GM21786 (cell line): Measurements from ENCODE around the gene MTAP.

Experiments used
- ATAC-seq: cut with Tn5 transposase; IDR thresholded peaks from one replicate; pipeline ENCODE4 v1.9.1; 2021; ENCODE audit not compliant: unreplicated experiment

The MTAP gene

GRCh38 chr9:21848615-21849014, 46.2 kb downstream of the MTAP start:
- no peak for ATAC-seq

DNA sequence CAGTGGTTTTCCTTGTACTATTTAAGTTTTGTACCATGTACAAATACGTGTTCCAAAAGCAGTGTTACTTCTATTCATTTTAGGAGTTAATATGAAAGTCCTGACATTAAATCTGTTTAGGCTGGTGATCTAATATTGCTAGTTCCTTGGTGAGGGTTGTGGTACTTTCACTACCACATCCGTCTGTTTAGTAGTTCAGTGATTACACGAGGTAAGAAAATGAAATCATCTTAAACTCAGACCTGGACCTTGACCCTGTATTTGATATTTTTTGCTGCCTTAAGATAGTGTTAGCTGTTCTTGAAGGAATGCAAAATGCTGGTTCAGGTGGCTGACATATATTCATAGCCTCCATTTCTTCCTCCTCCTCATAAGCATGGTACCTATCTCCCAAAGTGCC, 50.3 kb downstream of the MTAP start:
- ATAC-seq = peak; percentile 98

DNA sequence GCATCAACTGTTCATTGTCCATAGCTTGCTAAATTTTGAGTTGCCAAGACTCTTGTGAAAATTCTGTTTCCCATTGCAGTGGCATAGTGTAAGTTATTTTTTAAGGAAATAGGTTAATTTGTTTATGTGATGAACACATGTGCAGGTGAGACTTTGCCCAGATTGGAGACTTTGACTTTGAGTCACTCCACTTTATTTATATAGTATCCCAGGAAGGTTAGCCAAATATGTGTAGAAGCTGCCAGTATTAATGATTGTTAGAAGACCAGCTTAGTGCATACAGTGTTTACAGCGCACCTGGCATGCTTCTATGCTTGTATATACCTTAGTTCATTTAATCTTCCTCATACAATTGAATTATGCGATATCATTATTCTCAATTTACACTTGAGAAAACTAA, 51.0 kb downstream of the MTAP start:
- no peak for ATAC-seq

DNA sequence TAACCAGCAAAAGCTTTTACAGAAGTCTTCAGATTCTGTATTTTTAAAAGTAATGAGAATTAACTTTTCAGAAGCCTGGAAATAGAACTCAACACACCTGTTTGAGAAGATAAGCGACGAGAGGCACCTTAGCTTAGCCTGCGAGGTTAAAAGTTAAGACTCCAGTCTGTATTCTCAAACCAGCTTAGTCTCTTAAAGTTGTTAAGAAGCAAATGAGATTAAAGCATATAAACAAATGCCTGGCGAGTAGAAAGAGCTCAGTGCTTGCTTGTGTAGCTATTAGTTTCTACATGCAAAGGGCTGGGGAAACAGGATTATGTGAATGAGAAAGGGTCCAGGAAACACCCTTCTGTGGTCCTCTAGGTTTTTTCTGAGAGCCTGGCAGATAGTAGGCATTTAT, 51.7 kb downstream of the MTAP start:
- ATAC-seq = no peak

DNA sequence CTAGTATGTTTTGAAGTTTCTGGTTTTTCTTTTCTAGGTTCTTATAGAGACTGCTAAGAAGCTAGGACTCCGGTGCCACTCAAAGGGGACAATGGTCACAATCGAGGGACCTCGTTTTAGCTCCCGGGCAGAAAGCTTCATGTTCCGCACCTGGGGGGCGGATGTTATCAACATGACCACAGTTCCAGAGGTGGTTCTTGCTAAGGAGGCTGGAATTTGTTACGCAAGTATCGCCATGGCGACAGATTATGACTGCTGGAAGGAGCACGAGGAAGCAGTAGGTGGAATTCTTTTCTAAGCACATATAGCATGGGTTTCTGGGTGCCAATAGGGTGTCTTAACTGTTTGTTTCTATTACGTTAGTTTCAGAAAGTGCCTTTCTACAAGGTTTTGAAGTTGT, 52.2 kb downstream of the MTAP start:
- no peak for ATAC-seq

GRCh38 chr9:21856301-21857094, 54.1 kb downstream of the MTAP start:
- ATAC-seq = no peak

- no peak for ATAC-seq
These were observed 60.4 kb downstream of the MTAP start for GRCh38 chr9:21862871-21863270.

- no peak for ATAC-seq
These were observed 62.1 kb downstream of the MTAP start for GRCh38 chr9:21864505-21864904.

GRCh38 chr9:21866302-21866701, 63.9 kb downstream of the MTAP start:
- no peak for ATAC-seq

DNA sequence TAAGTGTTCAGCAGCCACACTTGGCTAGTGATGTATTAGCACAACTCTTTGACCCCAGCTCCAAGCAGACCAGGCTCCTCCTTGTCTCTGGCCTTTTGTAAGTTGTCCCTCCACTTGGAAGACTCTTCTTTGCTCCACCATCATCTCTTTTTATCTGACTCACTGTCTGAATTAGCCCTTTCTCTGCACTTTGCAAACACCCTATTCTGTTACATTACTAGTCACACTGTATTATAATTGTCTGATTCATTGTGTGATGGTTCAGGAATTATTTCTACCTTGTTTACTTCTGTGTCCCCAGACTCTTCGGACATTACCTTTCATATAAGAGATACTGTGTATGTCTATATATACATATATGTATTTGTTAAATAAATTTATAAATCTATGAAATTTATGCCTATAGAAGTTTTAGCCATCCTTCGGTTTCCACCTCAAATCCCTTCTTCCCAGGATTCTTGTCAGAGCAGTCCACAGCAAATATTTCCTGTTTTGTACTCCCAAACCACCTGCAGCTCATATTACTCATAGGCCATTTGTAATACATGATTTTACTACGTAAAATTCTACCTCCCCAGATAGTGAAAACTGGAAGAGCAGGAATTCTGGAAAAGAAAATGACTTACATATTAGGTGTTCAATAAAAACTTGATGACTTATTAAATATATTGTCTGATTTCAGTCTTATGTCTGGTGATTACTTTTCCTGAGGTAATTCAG, 69.0 kb downstream of the MTAP start:
- no peak for ATAC-seq

GRCh38 chr9:21872696-21873095, 70.3 kb downstream of the MTAP start:
- no peak for ATAC-seq

GRCh38 chr9:21873540-21874221, 71.2 kb downstream of the MTAP start:
- no peak for ATAC-seq

- no peak for ATAC-seq
These were observed 73.5 kb downstream of the MTAP start for GRCh38 chr9:21875893-21876292.

GRCh38 chr9:21883642-21884041, 81.2 kb downstream of the MTAP start:
- no peak for ATAC-seq

DNA sequence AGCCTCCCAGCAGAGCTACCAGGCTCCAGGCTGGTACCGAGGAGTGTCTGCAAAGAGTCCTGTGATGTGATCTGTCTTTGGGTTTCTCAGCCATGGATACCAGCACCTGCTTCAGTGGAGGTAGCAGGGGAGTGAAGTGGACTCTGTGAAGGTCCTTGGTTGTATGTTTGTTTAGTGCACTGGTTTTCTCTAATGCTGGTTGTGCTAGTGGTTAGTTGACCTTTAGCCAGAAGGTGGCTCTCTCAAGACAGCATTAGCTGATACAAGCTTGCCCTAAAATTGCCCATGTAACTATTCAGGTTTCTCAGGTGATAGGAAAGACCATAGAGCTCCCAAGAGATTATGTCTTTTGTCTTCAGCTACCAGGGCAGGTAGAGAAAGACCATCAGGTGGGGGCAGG, 87.2 kb downstream of the MTAP start:
- no peak for ATAC-seq

- no peak for ATAC-seq
These were observed 88.3 kb downstream of the MTAP start for GRCh38 chr9:21890696-21891095.

GRCh38 chr9:21901546-21901945, 99.1 kb downstream of the MTAP start:
- ATAC-seq = no peak

DNA sequence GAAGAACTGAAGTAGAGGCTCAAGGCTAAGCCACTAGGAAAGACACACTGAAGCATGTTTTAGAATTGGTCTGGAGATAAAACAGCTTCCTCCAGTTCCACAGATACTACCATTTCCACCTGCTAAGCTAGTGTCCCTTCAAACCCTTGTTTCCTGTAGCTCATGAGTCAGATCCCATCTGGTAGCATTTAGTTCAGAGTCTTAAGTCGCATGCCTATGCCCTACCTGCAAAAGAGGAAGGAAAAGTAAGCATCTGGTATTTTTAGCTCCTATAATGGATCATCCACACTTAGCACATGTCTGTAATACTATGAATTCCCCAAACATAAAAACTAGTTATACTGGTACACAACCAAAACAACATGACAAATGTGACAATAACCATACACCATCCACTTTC, 99.7 kb downstream of the MTAP start:
- ATAC-seq = no peak

DNA sequence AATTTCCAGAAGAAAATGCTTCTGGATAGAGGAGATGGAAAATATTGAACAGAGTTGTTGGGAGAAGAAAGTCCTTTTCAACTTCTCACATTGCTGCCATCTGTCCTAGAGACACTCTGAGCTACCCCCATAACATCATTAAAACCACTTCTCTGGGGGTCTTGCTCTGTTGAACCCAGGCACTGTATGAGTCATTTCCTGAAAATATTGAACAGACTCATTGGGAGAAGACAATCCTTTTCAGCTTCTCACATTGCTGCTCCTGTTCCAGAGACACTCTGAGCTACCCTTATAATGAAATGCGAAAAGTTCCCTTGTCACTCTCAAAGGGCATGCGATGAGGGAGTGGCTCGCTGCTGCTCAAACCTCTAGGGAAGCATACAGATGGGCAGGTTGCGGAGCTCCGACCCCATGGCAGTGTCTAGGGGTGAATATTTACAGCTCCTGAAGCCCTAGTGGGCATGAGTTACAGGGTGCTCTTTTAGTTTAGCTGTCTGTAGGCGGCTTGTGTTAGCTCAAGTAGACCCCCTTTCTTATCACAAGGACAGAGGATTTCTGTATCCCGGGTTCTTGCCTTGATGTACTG, 101.0 kb downstream of the MTAP start:
- no peak for ATAC-seq

DNA sequence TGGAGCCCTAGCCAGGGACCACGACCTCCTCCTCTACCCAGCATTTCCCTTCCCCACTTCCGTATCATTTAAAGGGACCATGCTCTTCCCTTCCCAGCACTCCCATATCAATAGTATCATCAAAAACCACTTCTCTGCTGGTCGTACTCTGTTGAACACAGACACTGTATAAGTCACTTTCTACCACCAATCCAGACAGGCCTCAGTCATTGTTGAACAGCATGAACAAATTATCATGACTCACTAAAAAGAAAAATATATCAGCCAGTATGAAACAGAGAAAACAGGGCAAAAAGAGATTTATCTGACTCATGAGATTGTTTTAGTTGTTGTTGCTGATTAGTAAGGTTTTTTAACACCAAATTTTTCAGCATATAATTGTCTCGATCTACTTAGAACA, 101.9 kb downstream of the MTAP start:
- ATAC-seq = no peak

- ATAC-seq = no peak
These were observed 102.3 kb downstream of the MTAP start for GRCh38 chr9:21904776-21905175.

GRCh38 chr9:21906213-21906612, 103.8 kb downstream of the MTAP start:
- ATAC-seq = no peak
